Peyer's patch (tissue), 4 donors: ENCODE measurements around the gene TEX55.

Experiments used
- POLR2A ChIP-seq, 2 donors: fragments of 450-650 bp; IDR thresholded peaks; one replicate each; pipeline ENCODE4 v1.5.1; 2017; ENCODE audit warnings: antibody characterized with exemption in 2 of 2, mild to moderate bottlenecking in 2 of 2, moderate library complexity in 2 of 2
- TF ChIP-seq, protein P1 (sequence below), 6 experiments: fragments of 450-650 bp in 4 of 6; fragments of 200-600 bp in 2 of 6; sonication (generic) in 1 of 6; IDR thresholded peaks; one replicate each; pipeline ENCODE4 v1.5.1; 2017 to 2019; ENCODE audit warnings: antibody characterized with exemption in 6 of 6, mild to moderate bottlenecking in 3 of 6, moderate library complexity in 1 of 6

DNA sequence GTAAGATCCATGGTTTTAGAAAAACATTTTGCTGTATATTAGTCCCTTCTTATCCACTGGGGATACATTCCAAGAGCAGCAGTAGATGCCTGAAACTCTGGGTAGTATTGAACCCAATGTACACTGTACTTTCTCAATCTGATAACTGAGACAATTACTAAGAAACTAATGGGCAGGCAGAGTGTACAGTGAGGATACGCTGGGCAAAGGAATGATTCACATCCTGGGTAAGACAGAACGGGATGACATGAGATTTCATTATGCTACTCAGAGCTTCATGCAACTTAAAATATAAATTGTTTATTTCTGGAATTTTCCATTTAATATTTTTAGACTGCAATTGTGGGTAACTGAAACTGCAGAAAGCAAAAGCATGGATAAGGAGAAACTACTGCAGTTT is 46.2 kb upstream of the TEX55 start:
- TF ChIP-seq POLR2A (IDR thresholded peaks at IDR 0.05) = no peak
- TF ChIP-seq, protein P1, sequence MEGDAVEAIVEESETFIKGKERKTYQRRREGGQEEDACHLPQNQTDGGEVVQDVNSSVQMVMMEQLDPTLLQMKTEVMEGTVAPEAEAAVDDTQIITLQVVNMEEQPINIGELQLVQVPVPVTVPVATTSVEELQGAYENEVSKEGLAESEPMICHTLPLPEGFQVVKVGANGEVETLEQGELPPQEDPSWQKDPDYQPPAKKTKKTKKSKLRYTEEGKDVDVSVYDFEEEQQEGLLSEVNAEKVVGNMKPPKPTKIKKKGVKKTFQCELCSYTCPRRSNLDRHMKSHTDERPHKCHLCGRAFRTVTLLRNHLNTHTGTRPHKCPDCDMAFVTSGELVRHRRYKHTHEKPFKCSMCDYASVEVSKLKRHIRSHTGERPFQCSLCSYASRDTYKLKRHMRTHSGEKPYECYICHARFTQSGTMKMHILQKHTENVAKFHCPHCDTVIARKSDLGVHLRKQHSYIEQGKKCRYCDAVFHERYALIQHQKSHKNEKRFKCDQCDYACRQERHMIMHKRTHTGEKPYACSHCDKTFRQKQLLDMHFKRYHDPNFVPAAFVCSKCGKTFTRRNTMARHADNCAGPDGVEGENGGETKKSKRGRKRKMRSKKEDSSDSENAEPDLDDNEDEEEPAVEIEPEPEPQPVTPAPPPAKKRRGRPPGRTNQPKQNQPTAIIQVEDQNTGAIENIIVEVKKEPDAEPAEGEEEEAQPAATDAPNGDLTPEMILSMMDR (IDR thresholded peaks at IDR 0.05) = no peak
